ENCODE data around the gene MTMR2. TPM values are rescaled to one million over a fixed set of nuclear protein-coding genes. Genes with fewer than 3 reads are reported as not detected.

MTMR2 gene
- total and polyA plus RNA-seq, 2 donors (not counting 1 experiment from before 2014, with no cell fraction given), result 4.8 to 15.4 TPM

- no peak overlapping the region for H3K27ac Mint-ChIP-seq
- WGBS (ENCODE audit: insufficient coverage), result 93% methylated on average over 1 of the region's 2 CpGs
- no peaks in the 10 kb centered on the region for H4K20me1 ChIP-seq (ENCODE audit: control insufficient read depth, insufficient read depth, low read length, poor library complexity, severe bottlenecking)
- H3K4me3 Mint-ChIP-seq, result no peak overlapping the region
- H3K4me1 Mint-ChIP-seq, result no peaks in the 10 kb centered on the region
- ATAC-seq (ENCODE audit: low read depth) (no peak), DNase-seq (no peak)
- H3K4me3 ChIP-seq (ENCODE audit: control extremely low read depth in 1 of 5, extremely low read depth in 1 of 5, insufficient read depth in 1 of 5, low read depth in 2 of 5, low read length in 4 of 5), result no peak overlapping the region
- TF ChIP-seq EZH2 (IDR thresholded peaks at IDR 0.05; ENCODE audit: borderline replicate concordance, insufficient read depth, low read depth, low read length, poor library complexity, severe bottlenecking), result no peak
- TF ChIP-seq, protein P1, sequence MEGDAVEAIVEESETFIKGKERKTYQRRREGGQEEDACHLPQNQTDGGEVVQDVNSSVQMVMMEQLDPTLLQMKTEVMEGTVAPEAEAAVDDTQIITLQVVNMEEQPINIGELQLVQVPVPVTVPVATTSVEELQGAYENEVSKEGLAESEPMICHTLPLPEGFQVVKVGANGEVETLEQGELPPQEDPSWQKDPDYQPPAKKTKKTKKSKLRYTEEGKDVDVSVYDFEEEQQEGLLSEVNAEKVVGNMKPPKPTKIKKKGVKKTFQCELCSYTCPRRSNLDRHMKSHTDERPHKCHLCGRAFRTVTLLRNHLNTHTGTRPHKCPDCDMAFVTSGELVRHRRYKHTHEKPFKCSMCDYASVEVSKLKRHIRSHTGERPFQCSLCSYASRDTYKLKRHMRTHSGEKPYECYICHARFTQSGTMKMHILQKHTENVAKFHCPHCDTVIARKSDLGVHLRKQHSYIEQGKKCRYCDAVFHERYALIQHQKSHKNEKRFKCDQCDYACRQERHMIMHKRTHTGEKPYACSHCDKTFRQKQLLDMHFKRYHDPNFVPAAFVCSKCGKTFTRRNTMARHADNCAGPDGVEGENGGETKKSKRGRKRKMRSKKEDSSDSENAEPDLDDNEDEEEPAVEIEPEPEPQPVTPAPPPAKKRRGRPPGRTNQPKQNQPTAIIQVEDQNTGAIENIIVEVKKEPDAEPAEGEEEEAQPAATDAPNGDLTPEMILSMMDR (IDR thresholded peaks at IDR 0.05), result no peak
- ChIA-PET POLR2A (no interaction called here), CTCF (no interaction called here)
- no peak overlapping the region for H2AFZ ChIP-seq (ENCODE audit: insufficient read depth, low read depth, low read length, poor library complexity, severe bottlenecking)
- no peaks in the 10 kb centered on the region for H3K27me3 ChIP-seq (replicated peaks in 1 of 4; ENCODE audit: control extremely low read depth in 1 of 4, control insufficient read depth in 3 of 4, insufficient read depth in 4 of 4, low read length in 3 of 4)
- H3K27me3 Mint-ChIP-seq, result no peaks in the 10 kb centered on the region
- peaks cover 5 to 23% of the 10 kb centered on the region in 2 experiments for H3K36me3 ChIP-seq (replicated peaks in 1 of 2; ENCODE audit: control extremely low read depth in 1 of 2, control insufficient read depth in 1 of 2, extremely low read depth in 1 of 2, insufficient read depth in 2 of 2, low read length in 1 of 2)
- H3K4me1 ChIP-seq (ENCODE audit: control insufficient read depth in 2 of 2, insufficient read depth in 2 of 2, low read length in 2 of 2), result no peaks in the 10 kb centered on the region
- intact Hi-C loops (cut with micrococcal nuclease), result no loop called here
- no peak overlapping the region for H3K27ac ChIP-seq (ENCODE audit: low read length in 2 of 2)
- no peak overlapping the region for H3K9ac ChIP-seq (ENCODE audit: low read length)
- no peaks in the 10 kb centered on the region for H3K9me3 Mint-ChIP-seq (ENCODE audit: insufficient read depth)
- no peak overlapping the region for H3K4me2 ChIP-seq (replicated peaks; ENCODE audit: low read depth, low read length, poor library complexity, severe bottlenecking)
- peaks cover 0 to 1% (median 0%) of the 10 kb centered on the region in 3 donors for H3K9me3 ChIP-seq (ENCODE audit: control extremely low read depth in 1 of 3, control insufficient read depth in 2 of 3, insufficient read depth in 1 of 3, low read length in 2 of 3)
- H3K79me2 ChIP-seq (ENCODE audit: control insufficient read depth, insufficient read depth, low read length), result no peaks in the 10 kb centered on the region
Observed at GRCh38 chr11:95805869-95806268, 118.0 kb downstream of the MTMR2 start.

- H3K36me3 ChIP-seq (replicated peaks in 1 of 2; ENCODE audit: control extremely low read depth in 1 of 2, control insufficient read depth in 1 of 2, extremely low read depth in 1 of 2, insufficient read depth in 2 of 2, low read length in 1 of 2), result peaks cover 11 to 37% of the 10 kb centered on the region in 2 experiments
- TF ChIP-seq, protein P1 (IDR thresholded peaks at IDR 0.05), result no peak
- no peak for TF ChIP-seq EZH2 (IDR thresholded peaks at IDR 0.05; ENCODE audit: borderline replicate concordance, insufficient read depth, low read depth, low read length, poor library complexity, severe bottlenecking)
- ChIA-PET CTCF (no interaction called here), POLR2A (interaction anchor here (0.6 kb wide), 1 partner anchor 42 kb away, joined by 3 read pairs; no protein-coding TSS in a partner anchor)
- intact Hi-C loops (cut with micrococcal nuclease), result no loop called here
- Mint-ChIP-seq H3K4me1 (no peaks in the 10 kb centered on the region), H3K27ac (no peak overlapping the region), H3K9me3 (ENCODE audit: insufficient read depth) (no peaks in the 10 kb centered on the region), H3K27me3 (no peaks in the 10 kb centered on the region), H3K4me3 (no peak overlapping the region)
- H3K4me3 ChIP-seq (ENCODE audit: control extremely low read depth in 1 of 5, extremely low read depth in 1 of 5, insufficient read depth in 1 of 5, low read depth in 2 of 5, low read length in 4 of 5), result no peak overlapping the region
- no peak for DNase-seq
- WGBS (ENCODE audit: insufficient coverage), result no CpG with 5 or more reads among the region's 2 CpGs
- H3K4me2 ChIP-seq (replicated peaks; ENCODE audit: low read depth, low read length, poor library complexity, severe bottlenecking), result no peak overlapping the region
- H3K27me3 ChIP-seq (replicated peaks in 1 of 4; ENCODE audit: control extremely low read depth in 1 of 4, control insufficient read depth in 3 of 4, insufficient read depth in 4 of 4, low read length in 3 of 4), result no peaks in the 10 kb centered on the region
- H3K9ac ChIP-seq (ENCODE audit: low read length), result no peak overlapping the region
- no peak overlapping the region for H2AFZ ChIP-seq (ENCODE audit: insufficient read depth, low read depth, low read length, poor library complexity, severe bottlenecking)
- no peaks in the 10 kb centered on the region for H3K4me1 ChIP-seq (ENCODE audit: control insufficient read depth in 2 of 2, insufficient read depth in 2 of 2, low read length in 2 of 2)
- H3K79me2 ChIP-seq (ENCODE audit: control insufficient read depth, insufficient read depth, low read length), result no peaks in the 10 kb centered on the region
- no peak for ATAC-seq (ENCODE audit: low read depth)
- no peaks in the 10 kb centered on the region for H3K9me3 ChIP-seq (ENCODE audit: control extremely low read depth in 1 of 3, control insufficient read depth in 2 of 3, insufficient read depth in 1 of 3, low read length in 2 of 3)
- H3K27ac ChIP-seq (ENCODE audit: low read length in 2 of 2), result no peak overlapping the region
- H4K20me1 ChIP-seq (ENCODE audit: control insufficient read depth, insufficient read depth, low read length, poor library complexity, severe bottlenecking), result no peaks in the 10 kb centered on the region
Observed at GRCh38 chr11:95803973-95804372, 119.9 kb downstream of the MTMR2 start.

Measured in B cell (primary cell).